IMR-90 (cell line): ENCODE measurements around the gene ZNF132. TPM values are rescaled to one million over a fixed set of nuclear protein-coding genes. Genes with fewer than 3 reads are reported as not detected.

Experiments
- ATAC-seq: fragments of 200-7000 bp; cut with Tn5 transposase; 2 replicates; pipeline ENCODE4 v1.9.1; 2020; ENCODE audit warnings: low read depth, mild to moderate bottlenecking, moderate library complexity
- BruUV-seq: library from RNA; stranded (reverse); fragments of 400-500 nt; replicated peaks from 2 replicates; lab custom pipeline; 2021; lab: Mats Ljungman, UMichigan
- CTCF ChIA-PET: fragments of 300-600 bp; formaldehyde crosslinking; extraction: SDS; loops from one replicate; lab custom pipeline; 2021; ENCODE audit warnings: antibody characterized with exemption; lab: Yijun Ruan, JAX
- POLR2A ChIA-PET: fragments of 300-600 bp; sonication (Branson Sonifier 250); formaldehyde crosslinking; loops from one replicate; lab custom pipeline; 2022; ENCODE audit warnings: antibody characterized with exemption; ENCODE audit not compliant: unreplicated experiment; lab: Charles Lee
- DNase-seq: peaks from one replicate; pipeline ENCODE4 v3.0.0; 2013
- H2AFZ ChIP-seq: replicated peaks from 2 replicates; pipeline ENCODE3; 2013; ENCODE audit warnings: low read length, mild to moderate bottlenecking; ENCODE audit not compliant: poor library complexity
- H2AK5ac ChIP-seq: 2 replicates; pipeline ENCODE4 v1.6.1; 2013; ENCODE audit warnings: low read depth, low read length, inconsistent platforms
- H2AK9ac ChIP-seq: replicated peaks from 2 replicates; pipeline ENCODE3; 2013; ENCODE audit warnings: mild to moderate bottlenecking, low read depth, low read length, moderate library complexity; ENCODE audit not compliant: poor library complexity
- H2BK120ac ChIP-seq: 2 replicates; pipeline ENCODE4 v1.6.1; 2013; ENCODE audit warnings: low read depth, low read length, inconsistent platforms
- H2BK15ac ChIP-seq: 3 replicates; pipeline ENCODE4 v1.6.1; 2013; ENCODE audit warnings: low read depth, low read length, inconsistent platforms
- H2BK20ac ChIP-seq: 2 replicates; pipeline ENCODE4 v1.6.1; 2013; ENCODE audit warnings: low read depth, mild to moderate bottlenecking, inconsistent platforms, low read length, moderate library complexity
- H2BK5ac ChIP-seq: 2 replicates; pipeline ENCODE4 v1.6.1; 2013; ENCODE audit warnings: mild to moderate bottlenecking, low read depth, low read length, inconsistent platforms; ENCODE audit not compliant: poor library complexity, severe bottlenecking
- H3K14ac ChIP-seq: replicated peaks from 2 replicates; pipeline ENCODE4 v1.6.1; 2013; ENCODE audit warnings: low read depth, low read length, inconsistent platforms
- H3K18ac ChIP-seq: 2 replicates; pipeline ENCODE4 v1.6.1; 2013; ENCODE audit warnings: low read depth, low read length, control low read depth
- H3K23ac ChIP-seq: 2 replicates; pipeline ENCODE4 v1.6.1; 2013; ENCODE audit warnings: low read depth, low read length, inconsistent platforms
- H3K27ac ChIP-seq: 2 replicates; pipeline ENCODE4 v1.5.1; 2013; ENCODE audit warnings: mild to moderate bottlenecking, control low read depth, low read length; ENCODE audit not compliant: insufficient read depth
- H3K27me3 ChIP-seq: 2 replicates; pipeline ENCODE4 v1.6.1; 2013; ENCODE audit warnings: low read length; ENCODE audit not compliant: control insufficient read depth, insufficient read depth
- H3K36me3 ChIP-seq: 2 replicates; pipeline ENCODE4 v1.6.1; 2013; ENCODE audit warnings: low read length, mixed read lengths; ENCODE audit not compliant: control insufficient read depth, insufficient read depth
- H3K4ac ChIP-seq: 2 replicates; pipeline ENCODE4 v1.6.1; 2013; ENCODE audit warnings: low read depth, low read length, inconsistent platforms
- H3K4me1 ChIP-seq: 2 replicates; pipeline ENCODE4 v1.6.1; 2013; ENCODE audit warnings: low read length, mixed read lengths; ENCODE audit not compliant: control insufficient read depth, insufficient read depth
- H3K4me2 ChIP-seq: 2 replicates; pipeline ENCODE4 v1.6.1; 2013; ENCODE audit warnings: low read depth, mild to moderate bottlenecking, control low read depth, low read length, moderate library complexity
- H3K4me3 ChIP-seq: 2 replicates; pipeline ENCODE4 v1.5.1; 2013; ENCODE audit warnings: low read depth, mild to moderate bottlenecking, control low read depth, low read length, moderate library complexity; ENCODE audit not compliant: insufficient read depth
- H3K56ac ChIP-seq: 2 replicates; pipeline ENCODE4 v1.6.1; 2013; ENCODE audit warnings: low read length, inconsistent platforms; ENCODE audit not compliant: insufficient read depth; ENCODE audit errors: extremely low read depth
- H3K79me1 ChIP-seq, 2 experiments: 2 replicates each; pipeline ENCODE4 v1.6.1; 2013; ENCODE audit warnings: low read length in 2 of 2, inconsistent platforms in 1 of 2, low read depth in 1 of 2
- H3K9ac ChIP-seq: 2 replicates; pipeline ENCODE4 v1.6.1; 2013; ENCODE audit warnings: low read depth, low read length, control low read depth
- H3K9me1 ChIP-seq: 2 replicates; pipeline ENCODE4 v1.6.1; 2013; ENCODE audit warnings: low read length, inconsistent platforms; ENCODE audit not compliant: insufficient read depth
- H3K9me3 ChIP-seq: 2 replicates; pipeline ENCODE4 v1.6.1; 2013; ENCODE audit warnings: low read length; ENCODE audit not compliant: control insufficient read depth, insufficient read depth
- H4K20me1 ChIP-seq: 2 replicates; pipeline ENCODE4 v1.6.1; 2013; ENCODE audit warnings: low read length, inconsistent platforms; ENCODE audit not compliant: insufficient read depth
- H4K5ac ChIP-seq: 2 replicates; pipeline ENCODE4 v1.6.1; 2013; ENCODE audit warnings: mild to moderate bottlenecking, low read depth, low read length, control low read depth
- H4K8ac ChIP-seq, 2 experiments: 2 replicates each; pipeline ENCODE4 v1.6.1; 2013; ENCODE audit warnings: low read depth in 2 of 2, low read length in 2 of 2, control low read depth in 1 of 2, inconsistent platforms in 1 of 2
- H4K91ac ChIP-seq: 2 replicates; pipeline ENCODE4 v1.6.1; 2013; ENCODE audit warnings: low read depth, low read length, inconsistent platforms; ENCODE audit not compliant: insufficient read depth
- CEBPB ChIP-seq: IDR thresholded peaks from 2 replicates; pipeline ENCODE4 v1.6.1; 2012; ENCODE audit warnings: low read depth, low read length, improper control_type of control experiment
- CTCF ChIP-seq: conservative IDR thresholded peaks from 2 replicates; pipeline ENCODE4 v1.5.1; 2012; ENCODE audit warnings: mild to moderate bottlenecking, low read depth, low read length, improper control_type of control experiment
- FOS ChIP-seq: fragments of 150-350 bp; IDR thresholded peaks from 2 replicates; pipeline ENCODE4 v1.6.1; 2016; ENCODE audit warnings: low read depth, low read length
- MAZ ChIP-seq: IDR thresholded peaks from 2 replicates; pipeline ENCODE4 v1.6.1; 2012; ENCODE audit warnings: low read depth, mild to moderate bottlenecking, low read length, improper control_type of control experiment, moderate library complexity, borderline replicate concordance
- MXI1 ChIP-seq: IDR thresholded peaks from 2 replicates; pipeline ENCODE4 v1.6.1; 2012; ENCODE audit warnings: low read depth, mild to moderate bottlenecking, low read length, moderate library complexity, borderline replicate concordance
- POLR2A ChIP-seq: IDR thresholded peaks from 2 replicates; pipeline ENCODE4 v1.6.1; 2012; ENCODE audit warnings: mild to moderate bottlenecking, low read depth, low read length
- RAD21 ChIP-seq: IDR thresholded peaks from 2 replicates; pipeline ENCODE4 v1.6.1; 2012; ENCODE audit warnings: low read length, improper control_type of control experiment
- SMC3 ChIP-seq: fragments of 150-350 bp; IDR thresholded peaks from 2 replicates; pipeline ENCODE4 v1.6.1; 2016; ENCODE audit warnings: low read depth, mild to moderate bottlenecking, antibody characterized with exemption, low read length, moderate library complexity
- WGBS, 2 experiments: methylation state at CpG; one replicate each; pipeline versions ENCODE4 v1.1.5 to v1.1.7; 2013; ENCODE audit warnings: missing lambda C conversion rate in 2 of 2; ENCODE audit not compliant: insufficient read length in 1 of 2; ENCODE audit errors: extremely low coverage in 2 of 2; 5-methylcytosine and 5-hydroxymethylcytosine counted together
- dilution Hi-C: fragments of 300-500 bp; cut with HindIII; formaldehyde crosslinking; loops from one replicate; pipeline ENCODE4 v1.14.3; 2018; ENCODE audit warnings: low sequenced_read_pairs; ENCODE audit not compliant: unreplicated experiment
- in situ Hi-C: fragments of 300-500 bp; cut with MboI; formaldehyde crosslinking; loops from 3 replicates; pipeline ENCODE4 v1.14.3; 2019; ENCODE audit warnings: low sequenced_read_pairs, inconsistent platforms, mixed read lengths
- intact Hi-C: fragments of 100-400 bp; cut with micrococcal nuclease; formaldehyde crosslinking; loops from 2 replicates; pipeline ENCODE4 v1.10.0; 2022
- polyA plus RNA-seq, 3 experiments: library from polyadenylated mRNA; depleted of rRNA; stranded (reverse); fragments of >200 nt; gene quantifications; 2 replicates each; pipeline ENCODE4 v1.2.3, GENCODE V29; 2012; ENCODE audit warnings: low replicate concordance in 1 of 3
- total RNA-seq: library from RNA; depleted of rRNA; stranded (reverse); fragments of >200 nt; gene quantifications from 2 replicates; pipeline ENCODE4 v1.2.3, GENCODE V29; 2012

Gene ZNF132
- total and polyA plus RNA-seq, 2 of the 4 experiments (the other 2 are of a cell fraction), result 2.4 to 13.6 TPM

DNA sequence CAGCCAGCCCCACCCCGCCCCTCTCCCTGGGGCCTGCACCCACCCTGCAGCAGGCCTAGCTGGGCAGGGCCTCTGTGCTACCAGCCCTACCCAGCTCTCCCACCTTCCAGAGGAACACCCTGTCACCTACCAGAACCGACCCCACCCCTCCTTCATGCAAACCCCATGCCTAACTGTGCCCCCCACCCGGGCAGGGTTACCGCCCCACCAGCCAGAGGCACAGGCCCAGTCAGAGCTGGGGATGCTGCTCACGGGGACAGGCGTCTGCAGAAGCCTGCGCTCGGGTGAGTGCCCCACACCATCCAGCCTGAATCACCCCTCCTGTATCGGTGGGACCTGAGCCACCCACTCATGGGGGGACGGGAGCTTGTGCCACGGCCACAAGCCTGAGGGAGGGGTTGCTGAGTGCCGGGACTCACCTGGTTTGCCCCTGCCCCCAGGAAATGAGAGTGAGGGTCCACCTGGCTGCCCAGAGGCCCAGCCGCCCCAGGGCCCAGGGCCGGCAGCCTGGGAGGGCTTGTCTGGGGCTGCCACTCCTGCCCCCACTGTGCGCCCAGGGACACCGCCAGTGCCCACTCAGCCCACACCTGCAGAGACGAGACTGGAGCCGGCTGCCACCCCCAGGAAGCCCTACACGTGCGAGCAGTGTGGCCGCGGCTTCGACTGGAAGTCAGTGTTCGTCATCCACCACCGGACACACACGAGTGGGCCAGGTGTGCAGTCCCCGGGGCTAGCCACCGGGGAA, 40.0 kb upstream of the ZNF132 start:
- CTCF ChIA-PET, result no interaction called here
- POLR2A ChIA-PET, result no interaction called here
- Histone ChIP-seq H3K14ac (no peak overlapping the region), H2BK120ac (no peak overlapping the region), H3K9me3 (no peaks in the 10 kb centered on the region), H2BK15ac (no peak overlapping the region), H4K8ac (no peak overlapping the region), H2BK5ac (no peak overlapping the region), H3K79me1 (peaks cover 6 to 24% of the 10 kb centered on the region in 2 experiments; a peak in 2 of 4 replicates), H3K4me2 (no peak overlapping the region), H4K5ac (no peak overlapping the region), H4K91ac (no peak overlapping the region), H3K27ac (no peak overlapping the region), H3K36me3 (peaks cover 11% of the 10 kb centered on the region), H2AFZ (no peak overlapping the region), H3K4me3 (no peak overlapping the region), H3K27me3 (no peaks in the 10 kb centered on the region), H2AK9ac (no peak overlapping the region), H3K4me1 (peaks cover 12% of the 10 kb centered on the region), H3K9me1 (peaks cover 18% of the 10 kb centered on the region), H2BK20ac (no peak overlapping the region), H3K56ac (no peak overlapping the region), H3K9ac (no peak overlapping the region), H3K18ac (no peak overlapping the region), H2AK5ac (no peak overlapping the region), H3K4ac (no peak overlapping the region), H3K23ac (no peak overlapping the region), H4K20me1 (peaks cover 4% of the 10 kb centered on the region; the same call in 1 of the 2 replicates)
- in situ Hi-C loops (no loop called here), dilution Hi-C loops (no loop called here), intact Hi-C loops (no loop called here)
- no peak for TF ChIP-seq SMC3
- no peak for TF ChIP-seq CTCF
- no peak for TF ChIP-seq RAD21
- TF ChIP-seq POLR2A, result no peak
- TF ChIP-seq MAZ, result no peak
- no peak for TF ChIP-seq CEBPB
- no peak for TF ChIP-seq FOS
- TF ChIP-seq MXI1, result no peak
- WGBS, 2 experiments, result 90% methylated on average over 7 of the region's 28 CpGs; no CpG with 5 or more reads in 1 of the 2 experiments
- no TSS peak for BruUV-seq
- no peak for ATAC-seq
- no peak for DNase-seq
